ENCODE measurements around the gene SOHLH1. TPM values are rescaled to one million over a fixed set of nuclear protein-coding genes. Genes with fewer than 3 reads are reported as not detected.

Gene SOHLH1
- total and polyA plus RNA-seq, 10 of the 15 experiments (the other 5 are each of a cell fraction or from before 2014, with no cell fraction given): not detected

- ATAC-seq (no peak), DNase-seq (ENCODE audit: low read depth, low spot score) (no peak), FAIRE-seq (no peak)
- BruUV-seq (replicated peaks): no TSS peak
- no peaks in the 10 kb centered on the region for H3K27me3 ChIP-seq (replicated peaks in 1 of 2; ENCODE audit: control insufficient read depth in 2 of 2, insufficient read depth in 2 of 2, low read length in 1 of 2)
- in situ Hi-C loops (cut with MboI) (no loop called here), intact Hi-C loops (cut with micrococcal nuclease; ENCODE audit: unreplicated experiment) (no loop called here)
- no peak overlapping the region for H3K9ac ChIP-seq (ENCODE audit: control insufficient read depth, insufficient read depth, low read length)
- TF ChIP-seq ZNF687 (IDR thresholded peaks at IDR 0.05) (no peak), E2F4 (IDR thresholded peaks at IDR 0.05; ENCODE audit: low read depth, low read length) (no peak), ATF7 (IDR thresholded peaks at IDR 0.05; ENCODE audit: low read depth) (no peak), CBFB (IDR thresholded peaks at IDR 0.05; ENCODE audit: low read depth) (no peak), ZBED1 (IDR thresholded peaks at IDR 0.05; ENCODE audit: borderline replicate concordance) (no peak), SIX5 (IDR thresholded peaks at IDR 0.05; ENCODE audit: low read depth, low read length, severe bottlenecking) (no peak), MEF2B (IDR thresholded peaks at IDR 0.05; ENCODE audit: partially characterized antibody, poor library complexity, severe bottlenecking) (no peak), ZNF622 (IDR thresholded peaks at IDR 0.05) (no peak), ETV6 (conservative IDR thresholded peaks at IDR 0.05 in 1 of 2, IDR thresholded peaks at IDR 0.05 in 1 of 2; ENCODE audit: borderline replicate concordance in 1 of 2, low read depth in 1 of 2) (no peak)
- TF ChIP-seq, protein P1, sequence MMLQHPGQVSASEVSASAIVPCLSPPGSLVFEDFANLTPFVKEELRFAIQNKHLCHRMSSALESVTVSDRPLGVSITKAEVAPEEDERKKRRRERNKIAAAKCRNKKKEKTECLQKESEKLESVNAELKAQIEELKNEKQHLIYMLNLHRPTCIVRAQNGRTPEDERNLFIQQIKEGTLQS (IDR thresholded peaks at IDR 0.05; ENCODE audit: borderline replicate concordance, extremely low read depth, low read depth, low read length): no peak
- H2AFZ ChIP-seq (ENCODE audit: control insufficient read depth, low read depth, low read length): no peak overlapping the region
- SMC1A ChIA-PET (ENCODE audit: uncharacterized antibody, unreplicated experiment): no interaction called here
- no peak overlapping the region for H3K27ac ChIP-seq (ENCODE audit: control insufficient read depth, insufficient read depth)
- no peaks in the 10 kb centered on the region for H3K4me1 ChIP-seq (ENCODE audit: control insufficient read depth, insufficient read depth, low read length)
- WGBS (ENCODE audit: insufficient coverage, insufficient replicate concordance, low lambda C conversion rate, missing lambda C conversion rate): 72% methylated on average over 18 of the region's 18 CpGs
- H3K9me3 ChIP-seq (replicated peaks; ENCODE audit: control insufficient read depth, insufficient read depth, low read length): no peaks in the 10 kb centered on the region
- no peaks in the 10 kb centered on the region for H3K79me2 ChIP-seq (ENCODE audit: control insufficient read depth, insufficient read depth, low read length)
- no peaks in the 10 kb centered on the region for H4K20me1 ChIP-seq (ENCODE audit: control insufficient read depth, insufficient read depth)
- no peak overlapping the region for H3K4me2 ChIP-seq (ENCODE audit: control insufficient read depth, insufficient read depth)
- H3K4me3 ChIP-seq: no peak overlapping the region
- RAD21 ChIA-PET (ENCODE audit: unreplicated experiment): no interaction called here
- CTCF ChIA-PET: interaction anchor here (0.5 kb wide), 1 partner anchor 132 kb away, joined by 3 read pairs; no protein-coding TSS in a partner anchor
- POLR2A ChIA-PET: no interaction called here
- no peaks in the 10 kb centered on the region for H3K36me3 ChIP-seq (ENCODE audit: control insufficient read depth in 2 of 2, insufficient read depth in 2 of 2, low read length in 1 of 2)
Observed at GRCh38 chr9:135722365-135722764, 23.1 kb upstream of the SOHLH1 start.

Data from GM12878 (cell line).